WI38 (cell line): ENCODE results near the gene USP17L19.
"Not testable (repeated sequence)": the region's sequence is repeated elsewhere in the genome, so short reads cannot be mapped to it uniquely, and the experiment has no call there.

Experiments
- H3K4me3 ChIP-seq: 2 replicates; pipeline ENCODE4 v1.5.1; 2011; ENCODE audit warnings: low read depth, mild to moderate bottlenecking, control low read depth, low read length

Gene USP17L19, protein sequence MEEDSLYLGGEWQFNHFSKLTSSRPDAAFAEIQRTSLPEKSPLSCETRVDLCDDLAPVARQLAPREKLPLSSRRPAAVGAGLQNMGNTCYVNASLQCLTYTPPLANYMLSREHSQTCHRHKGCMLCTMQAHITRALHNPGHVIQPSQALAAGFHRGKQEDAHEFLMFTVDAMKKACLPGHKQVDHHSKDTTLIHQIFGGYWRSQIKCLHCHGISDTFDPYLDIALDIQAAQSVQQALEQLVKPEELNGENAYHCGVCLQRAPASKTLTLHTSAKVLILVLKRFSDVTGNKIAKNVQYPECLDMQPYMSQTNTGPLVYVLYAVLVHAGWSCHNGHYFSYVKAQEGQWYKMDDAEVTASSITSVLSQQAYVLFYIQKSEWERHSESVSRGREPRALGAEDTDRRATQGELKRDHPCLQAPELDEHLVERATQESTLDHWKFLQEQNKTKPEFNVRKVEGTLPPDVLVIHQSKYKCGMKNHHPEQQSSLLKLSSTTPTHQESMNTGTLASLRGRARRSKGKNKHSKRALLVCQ

DNA sequence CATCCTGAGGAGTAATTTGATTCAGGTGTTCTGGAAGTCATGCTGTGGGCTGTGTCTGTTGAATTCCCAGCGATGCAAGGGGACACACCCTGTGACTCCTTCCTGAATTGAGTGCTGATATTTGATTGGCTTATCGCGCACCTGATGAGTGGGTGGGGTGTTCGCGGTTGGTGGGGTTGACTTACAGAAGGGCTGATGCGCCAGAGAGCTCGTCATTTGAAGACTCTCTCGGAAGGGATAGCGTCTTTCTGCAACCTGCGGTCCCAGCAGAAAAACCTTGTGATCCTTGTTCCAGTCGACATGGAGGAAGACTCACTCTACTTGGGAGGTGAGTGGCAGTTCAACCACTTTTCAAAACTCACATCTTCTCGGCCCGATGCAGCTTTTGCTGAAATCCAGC is at the start of gene USP17L19:
TSS of gene USP17L19 (plus strand) at position 301 of the 400 bp plus-strand sequence. CDS start at position 301, 0 bp downstream.
- not testable (repeated sequence) for H3K4me3 ChIP-seq

DNA sequence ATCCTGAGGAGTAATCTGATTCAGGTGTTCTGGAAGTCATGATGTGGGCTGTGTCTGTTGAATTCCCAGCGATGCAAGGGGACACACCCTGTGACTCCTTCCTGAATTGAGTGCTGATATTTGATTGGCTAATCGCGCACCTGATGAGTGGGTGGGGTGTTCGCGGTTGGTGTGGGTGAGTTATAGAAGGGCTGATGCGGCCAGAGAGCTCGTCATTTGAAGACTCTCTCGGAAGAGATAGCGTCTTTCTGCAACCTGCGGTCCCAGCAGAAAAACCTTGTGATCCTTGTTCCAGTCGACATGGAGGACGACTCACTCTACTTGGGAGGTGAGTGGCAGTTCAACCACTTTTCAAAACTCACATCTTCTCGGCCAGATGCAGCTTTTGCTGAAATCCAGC is 42.8 kb upstream of the USP17L19 start, which contains the start of gene USP17L10:
TSS of gene USP17L10 (plus strand) at position 301 of the 400 bp plus-strand sequence. CDS start at position 301, 0 bp downstream.
- H3K4me3 ChIP-seq: not testable (repeated sequence)

DNA sequence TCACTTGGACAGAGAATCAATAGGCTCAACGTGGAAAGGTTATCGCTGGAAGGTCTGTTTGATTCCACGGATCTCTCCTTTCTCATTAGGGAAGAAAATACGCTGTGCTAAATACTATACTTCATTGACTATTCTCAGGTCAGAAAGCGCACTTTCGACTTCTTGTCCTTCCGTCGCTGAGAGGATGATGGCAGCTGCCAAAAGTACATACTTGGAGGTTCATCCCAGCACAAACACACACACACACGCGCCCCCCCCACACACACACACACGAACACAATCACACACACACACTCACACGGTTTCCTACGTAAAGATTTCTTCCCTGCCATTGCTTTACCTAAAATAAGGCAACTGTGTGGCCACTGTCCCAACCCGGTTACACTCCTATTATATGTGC is 38.5 kb upstream of the USP17L19 start:
- not testable (repeated sequence) for H3K4me3 ChIP-seq

DNA sequence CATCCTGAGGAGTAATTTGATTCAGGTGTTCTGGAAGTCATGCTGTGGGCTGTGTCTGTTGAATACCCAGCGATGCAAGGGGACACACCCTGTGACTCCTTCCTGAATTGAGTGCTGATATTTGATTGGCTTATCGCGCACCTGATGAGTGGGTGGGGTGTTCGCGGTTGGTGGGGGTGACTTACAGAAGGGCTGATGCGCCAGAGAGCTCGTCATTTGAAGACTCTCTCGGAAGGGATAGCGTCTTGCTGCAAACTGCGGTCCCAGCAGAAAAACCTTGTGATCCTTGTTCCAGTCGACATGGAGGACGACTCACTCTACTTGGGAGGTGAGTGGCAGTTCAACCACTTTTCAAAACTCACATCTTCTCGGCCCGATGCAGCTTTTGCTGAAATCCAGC is 38.1 kb upstream of the USP17L19 start, which contains the start of gene USP17L11:
TSS of gene USP17L11 (plus strand) at position 301 of the 400 bp plus-strand sequence. CDS start at position 301, 0 bp downstream.
- H3K4me3 ChIP-seq: not testable (repeated sequence)

DNA sequence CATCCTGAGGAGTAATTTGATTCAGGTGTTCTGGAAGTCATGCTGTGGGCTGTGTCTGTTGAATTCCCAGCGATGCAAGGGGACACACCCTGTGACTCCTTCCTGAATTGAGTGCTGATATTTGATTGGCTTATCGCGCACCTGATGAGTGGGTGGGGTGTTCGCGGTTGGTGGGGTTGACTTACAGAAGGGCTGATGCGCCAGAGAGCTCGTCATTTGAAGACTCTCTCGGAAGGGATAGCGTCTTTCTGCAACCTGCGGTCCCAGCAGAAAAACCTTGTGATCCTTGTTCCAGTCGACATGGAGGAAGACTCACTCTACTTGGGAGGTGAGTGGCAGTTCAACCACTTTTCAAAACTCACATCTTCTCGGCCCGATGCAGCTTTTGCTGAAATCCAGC is 33.3 kb upstream of the USP17L19 start, which contains the start of gene USP17L12:
TSS of gene USP17L12 (plus strand) at position 301 of the 400 bp plus-strand sequence. CDS start at position 301, 0 bp downstream.
- not testable (repeated sequence) for H3K4me3 ChIP-seq

DNA sequence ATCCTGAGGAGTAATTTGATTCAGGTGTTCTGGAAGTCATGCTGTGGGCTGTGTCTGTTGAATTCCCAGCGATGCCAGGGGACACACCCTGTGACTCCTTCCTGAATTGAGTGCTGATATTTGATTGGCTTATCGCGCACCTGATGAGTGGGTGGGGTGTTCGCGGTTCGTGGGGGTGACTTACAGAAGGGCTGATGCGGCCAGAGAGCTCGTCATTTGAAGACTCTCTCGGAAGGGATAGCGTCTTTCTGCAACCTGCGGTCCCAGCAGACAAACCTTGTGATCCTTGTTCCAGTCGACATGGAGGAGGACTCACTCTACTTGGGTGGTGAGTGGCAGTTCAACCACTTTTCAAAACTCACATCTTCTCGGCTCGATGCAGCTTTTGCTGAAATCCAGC is 28.6 kb upstream of the USP17L19 start, which contains the start of gene USP17L13:
TSS of gene USP17L13 (plus strand) at position 301 of the 400 bp plus-strand sequence. CDS start at position 301, 0 bp downstream.
- H3K4me3 ChIP-seq: not testable (repeated sequence)

DNA sequence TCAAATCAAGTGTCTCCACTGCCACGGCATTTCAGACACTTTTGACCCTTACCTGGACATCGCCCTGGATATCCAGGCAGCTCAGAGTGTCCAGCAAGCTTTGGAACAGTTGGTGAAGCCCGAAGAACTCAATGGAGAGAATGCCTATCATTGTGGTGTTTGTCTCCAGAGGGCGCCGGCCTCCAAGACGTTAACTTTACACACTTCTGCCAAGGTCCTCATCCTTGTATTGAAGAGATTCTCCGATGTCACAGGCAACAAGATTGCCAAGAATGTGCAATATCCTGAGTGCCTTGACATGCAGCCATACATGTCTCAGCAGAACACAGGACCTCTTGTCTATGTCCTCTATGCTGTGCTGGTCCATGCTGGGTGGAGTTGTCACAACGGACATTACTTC is 22.9 kb upstream of the USP17L19 start:
- H3K4me3 ChIP-seq: not testable (repeated sequence)

DNA sequence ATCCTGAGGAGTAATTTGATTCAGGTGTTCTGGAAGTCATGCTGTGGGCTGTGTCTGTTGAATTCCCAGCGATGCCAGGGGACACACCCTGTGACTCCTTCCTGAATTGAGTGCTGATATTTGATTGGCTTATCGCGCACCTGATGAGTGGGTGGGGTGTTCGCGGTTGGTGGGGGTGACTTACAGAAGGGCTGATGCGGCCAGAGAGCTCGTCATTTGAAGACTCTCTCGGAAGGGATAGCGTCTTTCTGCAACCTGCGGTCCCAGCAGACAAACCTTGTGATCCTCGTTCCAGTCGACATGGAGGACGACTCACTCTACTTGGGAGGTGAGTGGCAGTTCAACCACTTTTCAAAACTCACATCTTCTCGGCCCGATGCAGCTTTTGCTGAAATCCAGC is 19.1 kb upstream of the USP17L19 start, which contains the start of gene USP17L15:
TSS of gene USP17L15 (plus strand) at position 301 of the 400 bp plus-strand sequence. CDS start at position 301, 0 bp downstream.
- not testable (repeated sequence) for H3K4me3 ChIP-seq

DNA sequence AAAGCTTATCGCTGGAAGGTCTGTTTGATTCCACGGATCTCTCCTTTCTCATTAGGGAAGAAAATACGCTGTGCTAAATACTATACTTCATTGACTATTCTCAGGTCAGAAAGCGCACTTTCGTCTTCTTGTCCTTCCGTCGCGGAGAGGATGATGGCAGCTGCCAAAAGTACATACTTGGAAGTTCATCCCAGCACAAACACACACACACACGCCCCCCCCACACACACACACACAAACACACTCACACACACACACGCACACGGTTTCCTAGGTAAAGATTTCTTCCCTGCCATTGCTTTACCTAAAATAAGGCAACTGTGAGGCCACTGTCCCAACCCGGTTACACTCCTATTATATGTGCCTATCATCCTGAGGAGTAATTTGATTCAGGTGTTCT is 14.7 kb upstream of the USP17L19 start:
- not testable (repeated sequence) for H3K4me3 ChIP-seq

DNA sequence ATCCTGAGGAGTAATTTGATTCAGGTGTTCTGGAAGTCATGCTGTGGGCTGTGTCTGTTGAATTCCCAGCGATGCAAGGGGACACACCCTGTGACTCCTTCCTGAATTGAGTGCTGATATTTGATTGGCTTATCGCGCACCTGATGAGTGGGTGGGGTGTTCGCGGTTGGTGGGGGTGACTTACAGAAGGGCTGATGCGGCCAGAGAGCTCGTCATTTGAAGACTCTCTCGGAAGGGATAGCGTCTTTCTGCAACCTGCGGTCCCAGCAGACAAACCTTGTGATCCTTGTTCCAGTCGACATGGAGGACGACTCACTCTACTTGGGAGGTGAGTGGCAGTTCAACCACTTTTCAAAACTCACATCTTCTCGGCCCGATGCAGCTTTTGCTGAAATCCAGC is 9.6 kb upstream of the USP17L19 start, which contains the start of gene USP17L17:
TSS of gene USP17L17 (plus strand) at position 301 of the 400 bp plus-strand sequence. CDS start at position 301, 0 bp downstream.
- H3K4me3 ChIP-seq: not testable (repeated sequence)

DNA sequence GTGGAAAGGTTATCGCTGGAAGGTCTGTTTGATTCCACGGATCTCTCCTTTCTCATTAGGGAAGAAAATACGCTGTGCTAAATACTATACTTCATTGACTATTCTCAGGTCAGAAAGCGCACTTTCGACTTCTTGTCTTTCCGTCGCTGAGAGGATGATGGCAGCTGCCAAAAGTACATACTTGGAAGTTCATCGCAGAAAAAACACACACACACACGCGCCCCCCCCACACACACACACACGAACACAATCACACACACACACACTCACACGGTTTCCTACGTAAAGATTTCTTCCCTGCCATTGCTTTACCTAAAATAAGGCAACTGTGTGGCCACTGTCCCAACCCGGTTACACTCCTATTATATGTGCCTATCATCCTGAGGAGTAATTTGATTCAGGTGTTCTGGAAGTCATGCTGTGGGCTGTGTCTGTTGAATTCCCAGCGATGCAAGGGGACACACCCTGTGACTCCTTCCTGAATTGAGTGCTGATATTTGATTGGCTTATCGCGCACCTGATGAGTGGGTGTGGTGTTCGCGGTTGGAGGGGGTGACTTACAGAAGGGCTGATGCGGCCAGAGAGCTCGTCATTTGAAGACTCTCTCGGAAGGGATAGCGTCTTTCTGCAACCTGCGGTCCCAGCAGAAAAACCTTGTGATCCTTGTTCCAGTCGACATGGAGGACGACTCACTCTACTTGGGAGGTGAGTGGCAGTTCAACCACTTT is 5.1 kb upstream of the USP17L19 start, which contains the start of gene USP17L18:
TSS of gene USP17L18 (plus strand) at position 678 of the 728 bp plus-strand sequence. CDS start at position 678, 0 bp downstream.
- H3K4me3 ChIP-seq: not testable (repeated sequence)

DNA sequence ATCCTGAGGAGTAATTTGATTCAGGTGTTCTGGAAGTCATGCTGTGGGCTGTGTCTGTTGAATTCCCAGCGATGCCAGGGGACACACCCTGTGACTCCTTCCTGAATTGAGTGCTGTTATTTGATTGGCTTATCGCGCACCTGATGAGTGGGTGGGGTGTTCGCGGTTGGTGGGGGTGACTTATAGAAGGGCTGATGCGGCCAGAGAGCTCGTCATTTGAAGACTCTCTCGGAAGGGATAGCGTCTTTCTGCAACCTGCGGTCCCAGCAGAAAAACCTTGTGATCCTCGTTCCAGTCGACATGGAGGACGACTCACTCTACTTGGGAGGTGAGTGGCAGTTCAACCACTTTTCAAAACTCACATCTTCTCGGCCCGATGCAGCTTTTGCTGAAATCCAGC is 4.6 kb downstream of the USP17L19 start, which contains the start of gene USP17L20:
TSS of gene USP17L20 (plus strand) at position 301 of the 400 bp plus-strand sequence. CDS start at position 301, 0 bp downstream.
- H3K4me3 ChIP-seq: not testable (repeated sequence)

DNA sequence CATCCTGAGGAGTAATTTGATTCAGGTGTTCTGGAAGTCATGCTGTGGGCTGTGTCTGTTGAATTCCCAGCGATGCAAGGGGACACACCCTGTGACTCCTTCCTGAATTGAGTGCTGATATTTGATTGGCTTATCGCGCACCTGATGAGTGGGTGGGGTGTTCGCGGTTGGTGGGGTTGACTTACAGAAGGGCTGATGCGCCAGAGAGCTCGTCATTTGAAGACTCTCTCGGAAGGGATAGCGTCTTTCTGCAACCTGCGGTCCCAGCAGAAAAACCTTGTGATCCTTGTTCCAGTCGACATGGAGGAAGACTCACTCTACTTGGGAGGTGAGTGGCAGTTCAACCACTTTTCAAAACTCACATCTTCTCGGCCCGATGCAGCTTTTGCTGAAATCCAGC is 9.4 kb downstream of the USP17L19 start, which contains the start of gene USP17L21:
TSS of gene USP17L21 (plus strand) at position 301 of the 400 bp plus-strand sequence. CDS start at position 301, 0 bp downstream.
- not testable (repeated sequence) for H3K4me3 ChIP-seq

DNA sequence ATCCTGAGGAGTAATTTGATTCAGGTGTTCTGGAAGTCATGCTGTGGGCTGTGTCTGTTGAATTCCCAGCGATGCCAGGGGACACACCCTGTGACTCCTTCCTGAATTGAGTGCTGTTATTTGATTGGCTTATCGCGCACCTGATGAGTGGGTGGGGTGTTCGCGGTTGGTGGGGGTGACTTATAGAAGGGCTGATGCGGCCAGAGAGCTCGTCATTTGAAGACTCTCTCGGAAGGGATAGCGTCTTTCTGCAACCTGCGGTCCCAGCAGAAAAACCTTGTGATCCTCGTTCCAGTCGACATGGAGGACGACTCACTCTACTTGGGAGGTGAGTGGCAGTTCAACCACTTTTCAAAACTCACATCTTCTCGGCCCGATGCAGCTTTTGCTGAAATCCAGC is 14.1 kb downstream of the USP17L19 start, which contains the start of gene USP17L22:
TSS of gene USP17L22 (plus strand) at position 301 of the 400 bp plus-strand sequence. CDS start at position 301, 0 bp downstream.
- not testable (repeated sequence) for H3K4me3 ChIP-seq

DNA sequence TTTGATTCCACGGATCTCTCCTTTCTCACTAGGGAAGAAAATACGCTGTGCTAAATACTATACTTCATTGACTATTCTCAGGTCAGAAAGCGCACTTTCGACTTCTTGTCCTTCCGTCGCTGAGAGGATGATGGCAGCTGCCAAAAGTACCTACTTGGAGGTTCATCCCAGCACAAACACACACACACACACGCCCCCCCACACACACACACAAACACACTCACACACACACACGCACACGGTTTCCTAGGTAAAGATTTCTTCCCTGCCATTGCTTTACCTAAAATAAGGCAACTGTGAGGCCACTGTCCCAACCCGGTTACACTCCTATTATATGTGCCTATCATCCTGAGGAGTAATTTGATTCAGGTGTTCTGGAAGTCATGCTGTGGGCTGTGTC is 18.5 kb downstream of the USP17L19 start:
- H3K4me3 ChIP-seq: not testable (repeated sequence)
